Activated CD4-positive, alpha-beta T cell treated with anti-CD3 and anti-CD28 coated beads, Interleukin-2, Interleukin-6, amounts not matched to agents 100 ng/mL and 50 ng/mL, durations not matched to agents 16 hours and 8 hours (primary cell): Measurements from ENCODE around the gene MRPL53.
"Not testable (repeated sequence)": the region's sequence is repeated elsewhere in the genome, so short reads cannot be mapped to it uniquely, and the experiment has no call there.

Experiments used
- DNase-seq: peaks from one replicate; pipeline ENCODE4 v3.0.0-alpha.2; 2020

The MRPL53 gene

GRCh38 chr2:74481431-74481830, 9.0 kb upstream of the MRPL53 start:
- DNase-seq: no peak

DNA sequence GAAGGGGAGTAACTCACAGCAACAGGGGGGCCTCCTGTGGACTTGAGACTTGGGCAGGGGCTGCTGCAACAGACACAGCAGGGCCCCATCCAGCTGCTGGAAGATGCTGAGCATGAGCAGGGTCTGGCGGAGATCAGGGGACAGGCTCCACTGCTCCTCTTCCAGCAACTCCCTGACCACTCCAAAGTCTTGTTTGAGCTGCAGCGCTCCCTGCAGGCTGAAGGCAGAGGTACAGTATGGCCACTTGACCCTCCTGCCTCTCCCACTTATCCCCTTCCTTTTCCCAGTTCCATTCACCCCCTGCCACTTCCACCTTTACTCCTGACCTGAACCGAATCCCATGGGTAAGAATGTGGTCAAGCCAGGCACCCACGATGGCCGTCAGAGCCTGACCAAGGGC, 2.4 kb upstream of the MRPL53 start:
- DNase-seq: no peak

DNA sequence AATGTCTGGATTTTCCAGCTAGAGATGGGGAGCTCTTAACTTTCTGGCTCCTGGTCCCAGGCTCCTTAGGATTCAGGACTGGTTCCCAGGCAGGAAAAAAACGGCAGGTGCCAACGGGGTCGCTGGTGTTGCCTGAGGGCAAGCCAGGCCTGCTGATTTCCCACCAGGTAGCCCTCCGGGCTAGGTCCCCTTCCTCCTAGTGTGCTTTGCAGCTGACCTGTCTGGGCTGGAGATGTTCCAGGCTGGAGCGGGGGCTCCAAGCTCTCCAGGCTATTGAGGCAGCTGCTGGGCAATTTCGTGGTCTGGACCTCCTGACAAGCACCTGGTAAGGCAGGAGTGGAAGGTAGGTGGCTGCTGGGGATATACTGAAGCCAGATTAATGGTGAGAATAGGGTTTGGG, 2.0 kb upstream of the MRPL53 start:
- DNase-seq: no peak

DNA sequence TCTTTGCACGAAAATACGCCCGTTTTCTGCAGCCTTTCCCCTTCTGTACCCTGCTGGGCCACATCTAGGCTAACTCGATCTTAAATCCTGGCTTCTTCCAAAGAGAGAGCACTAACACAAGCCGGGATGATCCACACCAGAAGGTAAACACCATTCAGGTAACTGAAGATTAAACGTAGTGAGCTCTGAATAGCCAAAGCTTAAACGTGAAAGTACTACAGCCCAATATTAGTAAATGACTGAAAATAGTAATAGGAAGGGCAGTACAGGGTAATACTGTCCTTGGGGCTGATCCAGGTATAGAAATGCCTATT, 422 bp upstream of the MRPL53 start:
- DNase-seq: no peak

- no peak for DNase-seq
Observed at GRCh38 chr2:74471332-74472065, 981 bp downstream of the MRPL53 start.

DNA sequence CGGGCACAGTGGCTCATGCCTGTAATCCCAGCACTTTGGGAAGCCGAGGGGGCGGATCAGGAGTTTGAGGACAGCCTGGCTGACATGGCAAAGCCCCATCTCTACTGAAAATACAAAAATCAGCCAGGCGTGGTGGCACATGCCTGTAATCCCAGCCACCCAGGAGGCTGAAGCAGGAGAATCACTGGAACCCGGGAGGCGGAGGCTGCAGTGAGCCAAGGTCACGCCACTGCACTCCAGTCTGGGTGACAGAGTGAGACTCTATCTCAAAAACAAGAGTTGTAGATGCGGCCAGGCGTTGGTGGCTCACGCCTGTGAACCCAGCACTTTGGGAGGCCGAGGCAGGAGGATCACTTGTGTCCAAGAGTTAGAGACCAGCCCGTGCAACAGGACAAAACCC, 1.7 kb downstream of the MRPL53 start:
- not testable (repeated sequence) for DNase-seq

- DNase-seq: no peak
Observed at GRCh38 chr2:74464406-74464805, 8.1 kb downstream of the MRPL53 start.

GRCh38 chr2:74462786-74463105, 9.7 kb downstream of the MRPL53 start:
- no peak for DNase-seq

DNA sequence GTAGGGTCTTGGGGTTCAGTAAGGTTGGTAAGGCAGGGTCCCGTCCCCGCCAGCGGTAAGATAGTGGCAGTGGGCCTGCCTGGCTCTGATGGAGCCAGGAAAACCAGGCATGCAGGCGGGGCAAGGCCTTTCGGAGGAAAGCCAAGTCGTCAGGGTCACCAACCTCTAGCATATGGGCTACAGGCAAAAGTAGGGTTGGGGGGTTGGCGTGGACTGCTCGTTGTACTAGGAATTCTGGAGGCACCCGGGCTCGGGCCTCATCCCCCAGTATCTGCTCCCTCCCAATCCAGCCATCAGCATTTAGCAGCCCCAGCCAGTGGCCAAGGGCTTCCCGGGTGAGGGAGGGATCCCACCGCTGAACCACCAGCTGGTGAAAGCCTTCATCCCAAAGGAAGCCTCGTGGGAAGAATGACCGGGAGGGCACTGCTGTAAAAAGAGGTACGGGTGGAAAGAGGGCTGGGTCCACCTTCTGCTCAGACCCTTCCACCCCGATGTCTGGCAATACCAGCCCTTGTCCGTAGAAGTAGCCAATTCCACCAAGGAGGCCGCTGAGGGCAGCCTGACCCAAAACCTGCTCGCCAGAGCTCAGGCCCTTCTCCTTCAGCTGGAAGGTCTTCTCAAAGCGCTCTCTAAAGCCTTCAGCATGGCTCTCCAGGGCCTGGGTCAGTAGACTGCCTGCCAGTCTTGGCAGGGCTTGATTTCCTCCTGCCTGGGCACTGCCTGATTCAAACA, 10.3 kb downstream of the MRPL53 start:
- DNase-seq: no peak

GRCh38 chr2:74461187-74462053, 11.1 kb downstream of the MRPL53 start:
- no peak for DNase-seq

DNA sequence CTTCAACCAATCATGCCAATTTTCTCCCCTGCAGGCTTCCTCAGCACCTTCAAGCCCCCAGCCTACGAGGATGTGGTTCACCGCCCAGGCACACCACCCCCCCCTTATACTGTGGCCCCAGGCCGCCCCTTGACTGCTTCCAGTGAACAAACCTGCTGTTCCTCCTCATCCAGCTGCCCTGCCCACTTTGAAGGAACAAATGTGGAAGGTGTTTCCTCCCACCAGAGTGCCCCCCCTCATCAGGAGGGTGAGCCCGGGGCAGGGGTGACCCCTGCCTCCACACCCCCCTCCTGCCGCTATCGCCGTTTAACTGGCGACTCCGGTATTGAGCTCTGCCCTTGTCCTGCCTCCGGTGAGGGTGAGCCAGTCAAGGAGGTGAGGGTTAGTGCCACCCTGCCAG, 12.3 kb downstream of the MRPL53 start:
- not testable (repeated sequence) for DNase-seq

DNA sequence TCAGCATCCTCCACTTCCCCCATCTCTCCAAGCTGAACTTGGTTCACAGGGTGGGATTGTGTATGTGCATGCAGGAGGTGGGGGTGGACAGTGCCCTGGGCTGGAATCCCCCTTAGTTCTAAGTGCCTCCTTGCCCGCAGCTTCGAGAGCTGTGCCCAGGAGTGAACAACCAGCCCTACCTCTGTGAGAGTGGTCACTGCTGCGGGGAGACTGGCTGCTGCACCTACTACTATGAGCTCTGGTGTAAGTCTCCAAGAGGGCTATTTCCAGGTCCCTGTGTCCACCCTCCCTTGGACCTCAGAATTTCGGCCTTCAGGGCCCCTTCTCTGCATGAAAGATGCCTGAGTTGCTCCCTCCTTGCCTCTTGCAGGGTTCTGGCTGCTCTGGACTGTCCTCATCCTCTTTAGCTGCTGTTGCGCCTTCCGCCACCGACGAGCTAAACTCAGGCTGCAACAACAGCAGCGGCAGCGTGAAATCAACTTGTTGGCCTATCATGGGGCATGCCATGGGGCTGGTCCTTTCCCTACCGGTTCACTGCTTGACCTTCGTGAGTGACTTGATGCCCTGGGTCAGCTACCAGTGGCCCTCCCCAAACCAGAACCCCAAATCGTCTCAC, 12.9 kb downstream of the MRPL53 start:
- DNase-seq: not testable (repeated sequence)

DNA sequence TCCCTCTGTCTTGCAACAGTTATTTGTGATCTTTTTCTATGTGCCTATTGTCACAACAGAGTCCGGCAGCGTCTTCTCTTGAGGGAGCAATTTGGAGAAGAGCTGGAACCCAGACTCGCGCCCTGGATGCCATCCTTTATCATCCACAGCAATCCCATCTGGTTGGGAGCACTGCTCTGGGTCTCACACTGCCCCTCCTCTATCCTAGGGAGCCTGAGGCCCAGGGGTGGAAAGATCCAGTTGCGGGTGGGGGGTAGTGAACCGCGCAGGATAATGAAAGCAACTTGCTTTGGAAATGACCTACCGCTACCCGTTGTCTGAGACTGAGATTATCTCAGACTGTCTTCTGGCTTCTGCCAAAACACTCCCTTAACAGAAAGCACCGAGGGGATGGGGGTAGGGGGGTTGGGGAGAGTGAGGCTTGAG, 13.5 kb downstream of the MRPL53 start:
- DNase-seq: no peak

GRCh38 chr2:74458132-74458937, 14.1 kb downstream of the MRPL53 start, which contains the start of gene WBP1:
TSS of gene WBP1 (plus strand) at chr2:74458438. CDS start at chr2:74458603, 165 bp downstream.
- peak; percentile 100 for DNase-seq

DNA sequence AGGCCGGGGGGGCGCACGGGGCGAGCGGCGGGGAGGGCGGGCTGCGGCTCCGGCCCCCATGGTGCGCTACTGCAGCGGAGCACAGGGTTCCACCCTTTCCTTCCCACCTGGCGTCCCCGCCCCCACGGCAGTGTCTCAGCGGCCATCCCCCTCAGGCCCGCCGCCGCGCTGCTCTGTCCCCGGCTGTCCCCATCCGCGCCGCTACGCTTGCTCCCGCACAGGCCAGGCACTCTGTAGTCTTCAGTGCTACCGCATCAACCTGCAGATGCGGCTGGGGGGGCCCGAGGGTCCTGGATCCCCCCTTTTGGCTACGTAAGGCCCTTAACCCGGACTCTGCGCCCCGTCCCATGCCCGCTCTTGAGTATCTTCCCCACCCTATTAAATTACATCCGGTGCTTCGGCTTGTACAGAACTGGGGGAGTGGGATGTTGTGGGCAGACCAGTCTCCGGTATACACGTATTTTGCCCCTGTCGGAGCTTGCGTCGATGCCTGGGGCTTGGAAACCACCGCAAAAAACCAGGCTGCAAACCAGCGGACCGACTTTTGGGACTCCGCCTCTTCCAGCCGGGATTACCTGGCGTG, 14.8 kb downstream of the MRPL53 start:
- DNase-seq: peak; percentile 83

DNA sequence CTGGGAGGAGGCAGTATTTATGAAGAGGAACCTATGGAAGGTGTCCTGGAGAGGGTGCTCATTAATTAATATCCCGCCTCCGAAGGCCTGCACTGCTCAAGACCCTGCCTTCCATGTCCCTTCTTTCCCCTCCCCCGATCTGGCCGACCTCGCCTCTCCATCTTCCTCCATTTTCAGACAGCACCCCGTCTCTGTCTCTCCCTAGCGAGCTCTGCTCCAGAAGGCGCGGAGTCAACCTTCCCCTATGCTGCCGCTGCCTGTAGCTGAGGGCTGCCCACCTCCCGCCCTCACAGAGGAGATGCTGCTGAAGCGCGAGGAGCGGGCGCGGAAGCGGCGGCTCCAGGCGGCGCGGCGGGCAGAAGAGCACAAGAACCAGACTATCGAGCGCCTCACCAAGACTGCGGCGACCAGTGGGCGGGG, 15.3 kb downstream of the MRPL53 start:
- no peak for DNase-seq

GRCh38 chr2:74454654-74455511, 17.6 kb downstream of the MRPL53 start, which contains the start of gene INO80B:
TSS of gene INO80B (plus strand) at chr2:74455087. CDS start at chr2:74455117, 30 bp downstream.
- peak; percentile 99 for DNase-seq

DNA sequence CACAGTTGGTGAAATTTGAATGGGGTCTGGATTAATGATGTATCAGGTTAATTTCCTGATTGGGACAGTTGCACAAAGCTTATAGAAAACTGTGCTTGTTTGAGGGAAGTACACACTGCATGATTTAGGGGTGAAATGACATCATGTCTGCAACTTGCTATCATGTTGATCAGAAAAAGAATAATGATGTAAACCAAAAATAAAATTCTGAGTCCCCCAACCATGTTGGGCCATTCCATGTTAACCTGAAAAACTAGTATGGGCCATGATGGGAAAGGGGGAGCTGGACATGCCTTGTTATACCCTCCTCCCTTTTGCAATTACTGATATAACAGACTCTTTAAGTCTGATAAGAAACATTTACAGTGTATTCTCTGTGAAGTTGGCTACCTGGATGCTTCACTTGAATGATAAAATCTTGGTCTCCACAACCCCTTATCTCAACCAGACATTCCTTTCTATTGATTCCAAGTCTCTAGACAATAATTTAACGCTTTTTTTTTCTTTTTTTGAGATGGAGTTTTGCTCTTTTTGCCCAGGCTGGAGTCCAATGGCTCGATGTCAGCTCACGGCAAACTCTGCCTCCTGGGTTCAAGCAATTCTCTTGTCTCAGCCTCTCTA, 21.8 kb downstream of the MRPL53 start:
- DNase-seq: no peak

DNA sequence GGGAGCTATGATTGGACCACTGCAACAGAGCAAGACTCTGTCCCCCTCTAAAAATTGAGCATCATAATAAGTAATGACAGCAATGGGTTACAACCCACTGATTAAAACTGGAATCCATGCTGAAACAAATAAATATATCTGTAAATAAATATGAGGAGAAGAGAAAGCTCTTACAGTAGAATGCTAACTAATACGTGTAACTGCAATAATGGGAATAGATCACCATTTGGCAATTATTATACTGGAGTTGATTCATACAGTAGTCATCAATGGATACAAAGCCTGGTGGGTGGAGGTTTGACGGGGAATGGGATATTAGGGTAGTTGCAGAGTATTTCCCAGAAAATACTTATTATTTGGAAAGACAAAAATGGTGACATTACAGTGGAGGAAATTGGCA, 23.7 kb downstream of the MRPL53 start:
- DNase-seq: no peak
